Liver (tissue), 9 donors: ENCODE data around the gene KLHL42. TPM values are rescaled to one million over a fixed set of nuclear protein-coding genes. Genes with fewer than 3 reads are reported as not detected.

ENCODE experiments used
- DNase-seq: peaks from one replicate; pipeline ENCODE4 v3.0.0-alpha.2; 2017; ENCODE audit warnings: low spot score
- H3K27ac ChIP-seq, 2 donors: one replicate each; pipeline ENCODE4 v1.7.0; 2013; ENCODE audit warnings: inconsistent platforms in 2 of 2, low read length in 2 of 2, control low read depth in 1 of 2, low read depth in 1 of 2, mild to moderate bottlenecking in 1 of 2
- H3K27me3 ChIP-seq, 4 donors: one replicate each; pipeline versions ENCODE4 v1.6.1 to v1.7.0; 2013; ENCODE audit warnings: low read length in 3 of 4, inconsistent platforms in 1 of 4, mild to moderate bottlenecking in 1 of 4, moderate library complexity in 1 of 4; ENCODE audit not compliant: control insufficient read depth in 4 of 4, insufficient read depth in 4 of 4
- H3K36me3 ChIP-seq, 4 donors: one replicate each; pipeline versions ENCODE4 v1.6.1 to v1.7.0; 2013; ENCODE audit warnings: low read length in 3 of 4, mild to moderate bottlenecking in 3 of 4, low read depth in 1 of 4, moderate library complexity in 1 of 4; ENCODE audit not compliant: control insufficient read depth in 4 of 4, insufficient read depth in 3 of 4
- H3K4me1 ChIP-seq, 4 donors: one replicate each; pipeline versions ENCODE4 v1.6.1 to v1.7.0; 2013; ENCODE audit warnings: low read length in 3 of 4, mild to moderate bottlenecking in 3 of 4, moderate library complexity in 1 of 4; ENCODE audit not compliant: control insufficient read depth in 4 of 4, insufficient read depth in 4 of 4
- H3K4me3 ChIP-seq, 3 donors: one replicate each; pipeline versions ENCODE4 v1.6.1 to v1.7.0; 2013; ENCODE audit warnings: low read length in 3 of 3, control low read depth in 1 of 3, low read depth in 1 of 3, mild to moderate bottlenecking in 1 of 3
- H3K9ac ChIP-seq, 2 donors: one replicate each; pipeline ENCODE4 v1.7.0; 2013; ENCODE audit warnings: low read length in 2 of 2, mild to moderate bottlenecking in 2 of 2, moderate library complexity in 2 of 2, control low read depth in 1 of 2, low read depth in 1 of 2
- H3K9me3 ChIP-seq, 4 donors: one replicate each; pipeline versions ENCODE4 v1.6.1 to v1.7.0; 2013; ENCODE audit warnings: low read length in 3 of 4; ENCODE audit not compliant: control insufficient read depth in 4 of 4
- CTCF ChIP-seq: fragments of 150-350 bp; IDR thresholded peaks from 2 replicates; pipeline ENCODE4 v1.5.1; 2017; ENCODE audit warnings: improper control_type of control experiment, low read depth, low read length; ENCODE audit not compliant: missing input control
- EGR1 ChIP-seq, 2 donors: IDR thresholded peaks; 2 replicates each; pipeline ENCODE4 v1.6.1; 2016 to 2018; ENCODE audit warnings: antibody characterized with exemption in 2 of 2, low read depth in 2 of 2
- FOXA1 ChIP-seq: IDR thresholded peaks from 2 replicates; pipeline ENCODE4 v1.6.1; 2016; ENCODE audit warnings: antibody characterized with exemption
- GABPA ChIP-seq, 2 donors: IDR thresholded peaks in 1 of 2; conservative IDR thresholded peaks in 1 of 2; 2 replicates each; pipeline ENCODE4 v1.6.1; 2016; ENCODE audit warnings: antibody characterized with exemption in 2 of 2, mild to moderate bottlenecking in 1 of 2, moderate library complexity in 1 of 2
- HNF4A ChIP-seq, 2 donors: conservative IDR thresholded peaks; 2 replicates each; pipeline ENCODE4 v1.6.1; 2016; ENCODE audit warnings: antibody characterized with exemption in 2 of 2, mild to moderate bottlenecking in 2 of 2
- HNF4G ChIP-seq: IDR thresholded peaks from 2 replicates; pipeline ENCODE4 v1.6.1; 2016; ENCODE audit warnings: antibody characterized with exemption
- JUND ChIP-seq, 2 donors: IDR thresholded peaks; 2 replicates each; pipeline ENCODE4 v1.6.1; 2016; ENCODE audit warnings: antibody characterized with exemption in 2 of 2
- MAX ChIP-seq: IDR thresholded peaks from 2 replicates; pipeline ENCODE4 v1.6.1; 2016; ENCODE audit warnings: antibody characterized with exemption
- NR2F2 ChIP-seq: IDR thresholded peaks from 2 replicates; pipeline ENCODE4 v1.6.1; 2016; ENCODE audit warnings: antibody characterized with exemption
- RAD21 ChIP-seq, 2 donors: IDR thresholded peaks; 2 replicates each; pipeline ENCODE4 v1.6.1; 2016; ENCODE audit warnings: antibody characterized with exemption in 2 of 2, mild to moderate bottlenecking in 2 of 2
- REST ChIP-seq: IDR thresholded peaks from 2 replicates; pipeline ENCODE4 v1.6.1; 2016; ENCODE audit warnings: antibody characterized with exemption, mild to moderate bottlenecking
- RXRA ChIP-seq, 2 donors: IDR thresholded peaks; 2 replicates each; pipeline ENCODE4 v1.6.1; 2017 to 2018; ENCODE audit warnings: antibody characterized with exemption in 2 of 2, mild to moderate bottlenecking in 1 of 2
- SP1 ChIP-seq: IDR thresholded peaks from 2 replicates; pipeline ENCODE4 v1.6.1; 2018; ENCODE audit warnings: antibody characterized with exemption, mild to moderate bottlenecking
- TAF1 ChIP-seq: conservative IDR thresholded peaks from 2 replicates; pipeline ENCODE4 v1.6.1; 2016; ENCODE audit warnings: antibody characterized with exemption, mild to moderate bottlenecking
- YY1 ChIP-seq: IDR thresholded peaks from 2 replicates; pipeline ENCODE4 v1.6.1; 2016; ENCODE audit warnings: antibody characterized with exemption, mild to moderate bottlenecking
- WGBS: extraction: QIAGEN DNeasy Blood & Tissue Kit; methylation state at CpG from one replicate; pipeline ENCODE4 v1.1.7; 2013; 5-methylcytosine and 5-hydroxymethylcytosine counted together
- polyA plus RNA-seq, 2 donors: library from polyadenylated mRNA; stranded (reverse) in 1 of 2; unstranded in 1 of 2; fragments of 200-250 nt in 1 of 2; fragments of >200 nt in 1 of 2; fragmentation: Nextera tagmentation in 1 of 2; extraction: Ambion mirVana in 1 of 2; gene quantifications; one replicate each; pipeline versions ENCODE4 v1.2.1 to v1.2.3, GENCODE V29; 2013 to 2015
- total RNA-seq, 2 donors: library from RNA; depleted of rRNA; stranded (reverse); fragments of >200 nt; gene quantifications; one replicate each; pipeline ENCODE4 v1.2.3, GENCODE V29; 2014
- donor health status: healthy.
- donor health status: healthy.
- donor health status: healthy.
- donor health status: healthy.
- donor health status: healthy.

KLHL42 gene
- total and polyA plus RNA-seq, 4 donors, result 3.6 to 13.4 (median 6.4) TPM

- TF ChIP-seq SP1 (no peak), NR2F2 (no peak), GABPA (IDR thresholded peaks at IDR 0.05 in 1 of 2, conservative IDR thresholded peaks at IDR 0.05 in 1 of 2) (no peak), CTCF (no peak), TAF1 (no peak), RXRA (IDR thresholded peaks at IDR 0.05) (no peak)
- WGBS, result 82% methylated on average over 7 of the region's 7 CpGs
- Histone ChIP-seq H3K9ac (no peak overlapping the region), H3K36me3 (no peaks in the 10 kb centered on the region), H3K27me3 (no peaks in the 10 kb centered on the region), H3K4me3 (no peak overlapping the region), H3K9me3 (no peaks in the 10 kb centered on the region), H3K27ac (no peak overlapping the region), H3K4me1 (peaks cover 0 to 3% (median 1%) of the 10 kb centered on the region in 4 donors)
- no peak for DNase-seq
These were observed 38.4 kb downstream of the KLHL42 start for GRCh38 chr12:27818401-27818918.

GRCh38 chr12:27820564-27820963 lies 40.5 kb downstream of the KLHL42 start:
- Histone ChIP-seq H3K4me3 (no peak overlapping the region), H3K9ac (no peak overlapping the region), H3K36me3 (no peaks in the 10 kb centered on the region), H3K9me3 (no peaks in the 10 kb centered on the region), H3K4me1 (peaks cover 0 to 3% (median 1%) of the 10 kb centered on the region in 4 donors), H3K27ac (no peak overlapping the region), H3K27me3 (no peaks in the 10 kb centered on the region)
- DNase-seq, result no peak
- 77% methylated on average over 5 of the region's 5 CpGs for WGBS
- TF ChIP-seq HNF4A (conservative IDR thresholded peaks at IDR 0.05) (no peak), MAX (no peak), RXRA (IDR thresholded peaks at IDR 0.05) (no peak), EGR1 (IDR thresholded peaks at IDR 0.05; ENCODE audit: low read depth in 2 of 2) (no peak), RAD21 (IDR thresholded peaks at IDR 0.05) (no peak), TAF1 (no peak), NR2F2 (no peak), YY1 (no peak), GABPA (IDR thresholded peaks at IDR 0.05 in 1 of 2, conservative IDR thresholded peaks at IDR 0.05 in 1 of 2) (no peak), JUND (IDR thresholded peaks at IDR 0.05) (no peak), REST (no peak), HNF4G (no peak), FOXA1 (no peak)
